ENCODE results near the gene FAM110A. TPM values are rescaled to one million over a fixed set of nuclear protein-coding genes. Genes with fewer than 3 reads are reported as not detected.

The FAM110A gene
- total RNA-seq, 3 donors from 2014 or later, result 6.8 to 8.9 (median 7.9) TPM

DNA sequence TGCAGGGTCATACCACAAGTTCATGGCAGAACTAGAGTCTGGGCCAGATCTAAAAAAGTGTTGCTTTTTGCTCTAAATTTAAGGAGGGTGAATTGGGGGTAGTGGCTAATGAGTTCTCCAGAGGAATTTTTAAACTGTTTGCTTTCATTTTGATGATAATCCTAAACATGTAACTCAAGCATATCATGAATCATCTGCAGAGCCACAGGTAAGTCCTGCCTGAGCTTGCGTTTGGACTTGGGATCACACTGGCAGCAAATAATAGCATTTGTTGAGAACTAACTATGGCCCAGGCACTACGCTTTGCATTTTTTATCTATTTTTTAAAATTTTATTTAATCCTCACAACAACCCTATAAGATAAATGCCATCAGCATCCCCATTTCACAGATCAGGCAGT lies 27.4 kb downstream of the FAM110A start:
- Mint-ChIP-seq H3K9me3 (no peaks in the 10 kb centered on the region), H3K27me3 (ENCODE audit: low read depth) (no peaks in the 10 kb centered on the region), H3K36me3 (ENCODE audit: insufficient read depth) (no peaks in the 10 kb centered on the region), H3K4me3 (no peak overlapping the region), H3K4me1 (ENCODE audit: low read depth) (peaks cover 35% of the 10 kb centered on the region)
- DNase-seq (no peak), ATAC-seq (no peak)

DNA sequence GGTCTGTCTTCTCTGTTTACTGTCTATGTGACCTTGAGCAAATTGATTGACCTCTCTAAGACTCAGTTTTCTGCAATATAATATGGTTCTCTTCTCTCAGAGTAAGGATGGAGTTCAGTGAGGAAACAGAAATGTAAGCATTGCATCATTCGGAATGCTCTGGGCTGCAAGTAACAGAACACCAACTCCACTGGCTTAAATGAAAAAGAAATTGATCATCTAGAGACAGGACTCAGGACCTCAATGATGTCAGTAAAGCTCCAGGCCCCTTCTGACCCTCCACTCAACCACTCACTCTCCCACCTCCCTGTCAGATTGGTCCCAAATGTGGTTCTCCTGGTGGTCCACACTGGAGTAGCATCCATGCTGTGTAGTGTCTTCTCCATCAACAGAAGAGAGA lies 31.9 kb downstream of the FAM110A start:
- DNase-seq (no peak), ATAC-seq (no peak)
- Mint-ChIP-seq H3K4me1 (ENCODE audit: low read depth) (no peaks in the 10 kb centered on the region), H3K9me3 (no peaks in the 10 kb centered on the region), H3K27me3 (ENCODE audit: low read depth) (no peaks in the 10 kb centered on the region), H3K4me3 (no peak overlapping the region), H3K36me3 (ENCODE audit: insufficient read depth) (no peaks in the 10 kb centered on the region)

DNA sequence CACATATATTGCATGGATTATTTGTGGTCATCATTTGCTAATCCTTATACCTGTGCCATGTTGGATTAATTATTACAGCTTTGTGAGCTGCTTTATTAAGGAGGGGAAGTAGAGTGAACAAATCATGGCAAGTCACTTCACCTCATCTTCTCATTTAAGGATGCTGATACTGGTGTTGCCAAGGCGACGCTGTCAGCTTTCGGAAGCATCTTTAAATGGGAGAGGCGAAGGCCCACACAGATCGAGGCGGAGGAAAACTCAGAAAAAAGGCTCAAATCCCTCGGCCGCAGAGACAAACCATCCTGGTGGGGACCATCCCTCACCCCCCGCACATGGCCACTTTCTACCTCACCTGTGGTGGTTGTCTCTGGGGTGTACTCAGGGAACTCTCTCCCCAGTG lies 34.8 kb downstream of the FAM110A start:
- H3K4me1 Mint-ChIP-seq (ENCODE audit: low read depth), result no peaks in the 10 kb centered on the region
- H3K36me3 Mint-ChIP-seq (ENCODE audit: insufficient read depth), result no peaks in the 10 kb centered on the region
- DNase-seq, result no peak
- H3K9me3 Mint-ChIP-seq, result no peaks in the 10 kb centered on the region
- H3K4me3 Mint-ChIP-seq, result no peak overlapping the region
- ATAC-seq, result no peak
- no peaks in the 10 kb centered on the region for H3K27me3 Mint-ChIP-seq (ENCODE audit: low read depth)

DNA sequence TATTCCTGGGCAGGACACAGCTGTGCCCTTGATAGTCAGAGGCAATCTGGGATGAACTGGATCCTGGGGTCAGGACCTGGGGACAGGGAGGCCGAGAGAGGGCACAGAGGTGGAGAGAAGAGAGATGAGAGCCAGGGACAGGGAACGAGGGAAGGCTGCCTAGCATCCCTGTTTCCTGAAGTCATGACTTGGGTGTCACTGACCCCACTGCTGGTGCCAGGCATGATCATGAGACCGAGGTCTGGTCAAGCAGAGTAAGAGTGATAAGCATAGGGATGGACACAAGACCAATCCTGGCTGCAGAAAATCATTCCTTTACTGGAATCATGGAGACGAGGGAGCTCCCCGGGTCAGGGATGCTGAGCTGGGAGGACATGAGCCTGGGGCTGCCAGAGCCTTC lies 36.1 kb downstream of the FAM110A start:
- Mint-ChIP-seq H3K36me3 (ENCODE audit: insufficient read depth) (no peaks in the 10 kb centered on the region), H3K27me3 (ENCODE audit: low read depth) (no peaks in the 10 kb centered on the region), H3K4me3 (no peak overlapping the region), H3K4me1 (ENCODE audit: low read depth) (no peaks in the 10 kb centered on the region), H3K9me3 (no peaks in the 10 kb centered on the region)
- no peak for DNase-seq
- no peak for ATAC-seq

DNA sequence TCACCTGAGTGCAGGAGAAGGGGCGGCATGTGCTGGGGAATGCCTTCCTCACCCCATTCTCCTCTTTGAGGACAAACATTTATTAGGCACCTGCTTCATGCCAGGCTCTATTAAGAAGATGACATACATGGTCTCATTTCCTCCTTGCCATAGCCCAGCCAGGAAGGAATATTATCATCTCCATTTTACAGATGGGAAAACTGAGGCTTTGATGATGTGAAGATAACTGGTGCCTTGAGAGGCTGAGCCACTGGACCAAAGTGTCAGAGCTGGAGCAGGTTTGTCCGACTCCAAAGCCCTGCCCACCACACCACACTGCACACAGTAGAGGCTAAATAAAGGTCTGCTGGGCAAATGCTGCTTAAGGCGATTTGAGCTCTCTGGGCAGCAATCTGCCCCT lies 37.2 kb downstream of the FAM110A start:
- H3K4me1 Mint-ChIP-seq (ENCODE audit: low read depth), result no peaks in the 10 kb centered on the region
- ATAC-seq, result no peak
- H3K9me3 Mint-ChIP-seq, result no peaks in the 10 kb centered on the region
- no peaks in the 10 kb centered on the region for H3K27me3 Mint-ChIP-seq (ENCODE audit: low read depth)
- H3K4me3 Mint-ChIP-seq, result no peak overlapping the region
- no peak for DNase-seq
- no peaks in the 10 kb centered on the region for H3K36me3 Mint-ChIP-seq (ENCODE audit: insufficient read depth)

DNA sequence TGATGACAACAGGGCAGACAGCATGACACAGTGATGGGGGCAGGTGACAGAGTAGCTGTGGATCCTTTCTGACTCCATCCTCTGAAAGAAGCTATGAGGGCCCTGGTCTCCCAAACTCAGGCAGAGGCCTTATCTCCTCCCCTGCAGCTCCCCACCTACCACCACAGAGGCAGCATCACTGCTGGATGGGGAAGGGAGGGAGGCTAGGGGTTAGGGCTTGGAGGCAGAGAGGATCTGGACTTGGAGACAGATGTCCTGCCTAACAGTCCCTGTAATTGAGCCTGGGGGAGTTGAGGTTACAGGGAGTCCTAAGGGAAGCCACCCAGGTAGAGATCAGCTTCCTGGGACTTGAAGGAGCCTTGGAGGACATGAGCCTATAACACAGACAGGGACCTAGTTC lies 37.9 kb downstream of the FAM110A start:
- Mint-ChIP-seq H3K4me1 (ENCODE audit: low read depth) (no peaks in the 10 kb centered on the region), H3K27me3 (ENCODE audit: low read depth) (no peaks in the 10 kb centered on the region), H3K36me3 (ENCODE audit: insufficient read depth) (no peaks in the 10 kb centered on the region), H3K9me3 (no peaks in the 10 kb centered on the region), H3K4me3 (no peak overlapping the region)
- ATAC-seq (no peak), DNase-seq (no peak)

DNA sequence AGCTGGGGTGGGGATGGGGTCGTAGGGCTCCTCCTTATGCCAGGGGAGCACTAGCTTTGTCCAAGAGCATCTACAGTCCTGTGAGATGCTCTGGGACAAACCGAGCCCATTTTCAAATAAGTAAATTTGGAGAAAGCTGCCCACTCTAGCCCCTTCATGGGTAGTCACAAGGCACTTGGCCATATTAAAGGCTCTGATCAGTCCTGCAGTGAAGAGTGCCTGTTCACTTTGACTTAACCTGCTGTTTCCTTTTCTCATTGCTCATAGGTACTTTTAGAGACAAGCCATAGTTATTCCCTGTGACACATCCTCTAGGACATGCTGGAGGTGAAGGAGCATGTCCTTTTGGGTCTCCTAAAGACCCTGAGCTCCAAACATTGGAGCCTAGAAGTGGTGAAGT lies 38.4 kb downstream of the FAM110A start:
- Mint-ChIP-seq H3K4me1 (ENCODE audit: low read depth) (no peaks in the 10 kb centered on the region), H3K4me3 (no peak overlapping the region), H3K27me3 (ENCODE audit: low read depth) (no peaks in the 10 kb centered on the region), H3K9me3 (no peaks in the 10 kb centered on the region), H3K36me3 (ENCODE audit: insufficient read depth) (no peaks in the 10 kb centered on the region)
- no peak for ATAC-seq
- DNase-seq, result no peak

DNA sequence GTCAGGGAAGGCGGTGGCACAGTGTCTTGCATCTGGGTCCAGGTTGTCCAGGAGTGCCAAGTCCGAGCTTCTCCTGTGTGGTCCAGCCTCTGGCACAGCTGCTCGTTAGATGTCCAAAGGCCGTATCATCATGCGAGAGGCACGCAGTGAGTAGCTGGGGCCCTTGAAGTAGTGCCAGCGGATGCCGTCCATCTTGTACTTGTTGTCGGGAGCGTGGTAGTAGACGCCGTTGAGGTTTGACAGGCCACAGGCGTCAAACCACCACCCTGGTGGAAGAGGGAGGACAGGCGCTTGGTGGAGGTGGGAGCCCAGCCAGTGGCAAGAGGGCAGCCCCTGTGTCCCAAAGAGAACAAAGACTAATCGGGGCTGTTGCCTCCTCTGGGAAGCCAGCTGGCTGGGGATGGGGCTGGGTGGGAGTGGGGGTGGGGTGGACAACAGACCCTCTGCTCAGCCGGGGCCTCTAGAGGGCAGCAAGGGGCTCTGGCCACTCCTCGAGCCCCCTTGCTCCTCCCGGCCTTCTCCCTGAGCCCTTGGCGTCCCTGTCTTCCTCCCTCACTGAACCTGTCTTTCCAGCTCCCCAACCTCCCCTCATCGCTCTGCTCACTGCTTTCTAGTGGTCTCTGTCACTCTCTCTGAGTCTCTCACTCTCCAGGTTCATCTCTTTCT lies 39.5 kb downstream of the FAM110A start:
- DNase-seq (no peak), ATAC-seq (no peak)
- Mint-ChIP-seq H3K36me3 (ENCODE audit: insufficient read depth) (no peaks in the 10 kb centered on the region), H3K27me3 (ENCODE audit: low read depth) (no peaks in the 10 kb centered on the region), H3K4me1 (ENCODE audit: low read depth) (no peaks in the 10 kb centered on the region), H3K4me3 (no peak overlapping the region), H3K9me3 (no peaks in the 10 kb centered on the region)

DNA sequence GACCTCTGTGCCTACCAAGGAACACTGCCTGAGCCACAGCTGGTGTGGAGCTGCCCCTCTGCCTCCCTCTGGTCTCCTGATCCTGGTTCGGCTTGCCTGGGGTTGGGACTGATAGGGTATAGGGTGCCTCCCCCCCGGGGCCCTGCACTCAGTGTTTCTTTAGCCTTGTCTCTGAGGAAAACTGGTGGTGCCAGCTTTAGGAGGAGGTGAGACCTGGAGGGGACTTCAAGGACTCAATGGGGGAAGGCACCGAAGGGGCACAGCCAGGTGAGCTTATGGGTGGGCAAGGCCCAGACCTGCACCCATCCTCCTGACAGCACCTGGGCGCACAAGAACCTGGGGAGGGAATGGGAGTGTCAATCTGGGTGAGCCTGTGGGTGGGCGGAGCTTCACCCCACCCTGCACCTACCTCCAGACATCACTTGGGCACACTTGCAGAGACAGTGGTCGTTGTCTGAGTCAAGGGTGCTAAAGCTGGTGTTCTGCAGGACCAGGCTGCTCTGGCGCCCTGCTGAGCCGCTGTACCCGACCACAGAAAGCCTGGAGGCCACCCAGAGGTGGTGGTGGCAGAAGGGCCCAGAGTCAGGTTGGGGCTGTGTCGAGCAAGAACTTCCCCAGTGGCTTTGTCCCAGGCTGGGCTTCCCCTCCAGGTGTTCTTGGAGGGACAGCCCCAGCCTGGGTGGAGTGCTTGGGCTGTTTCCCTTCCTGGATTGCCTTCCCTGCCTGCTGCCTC lies 40.5 kb downstream of the FAM110A start:
- H3K4me3 Mint-ChIP-seq, result no peak overlapping the region
- no peaks in the 10 kb centered on the region for H3K9me3 Mint-ChIP-seq
- no peaks in the 10 kb centered on the region for H3K4me1 Mint-ChIP-seq (ENCODE audit: low read depth)
- ATAC-seq, result no peak
- no peak for DNase-seq
- no peaks in the 10 kb centered on the region for H3K27me3 Mint-ChIP-seq (ENCODE audit: low read depth)
- no peaks in the 10 kb centered on the region for H3K36me3 Mint-ChIP-seq (ENCODE audit: insufficient read depth)

DNA sequence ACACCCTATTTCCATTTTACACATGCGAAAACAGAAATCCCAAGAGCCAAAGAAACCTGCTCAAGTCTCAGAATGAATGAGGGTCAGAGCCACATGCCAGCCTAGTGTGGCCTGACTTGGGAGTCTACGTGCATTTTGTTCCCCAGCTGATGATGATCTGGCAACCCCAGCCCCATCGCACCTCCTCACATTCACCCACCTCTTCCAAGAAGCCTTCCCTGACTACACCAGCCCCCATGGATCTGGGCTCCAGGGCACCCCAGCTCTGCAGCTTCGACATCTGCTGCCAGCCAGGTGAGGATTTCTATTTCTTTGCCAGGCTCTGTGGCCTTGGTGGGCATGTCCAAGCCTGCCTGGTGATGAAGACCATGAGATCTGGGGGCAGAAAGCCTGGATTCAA lies 41.6 kb downstream of the FAM110A start:
- DNase-seq (no peak), ATAC-seq (no peak)
- Mint-ChIP-seq H3K9me3 (no peaks in the 10 kb centered on the region), H3K36me3 (ENCODE audit: insufficient read depth) (no peaks in the 10 kb centered on the region), H3K27me3 (ENCODE audit: low read depth) (no peaks in the 10 kb centered on the region), H3K4me1 (ENCODE audit: low read depth) (no peaks in the 10 kb centered on the region), H3K4me3 (no peak overlapping the region)

DNA sequence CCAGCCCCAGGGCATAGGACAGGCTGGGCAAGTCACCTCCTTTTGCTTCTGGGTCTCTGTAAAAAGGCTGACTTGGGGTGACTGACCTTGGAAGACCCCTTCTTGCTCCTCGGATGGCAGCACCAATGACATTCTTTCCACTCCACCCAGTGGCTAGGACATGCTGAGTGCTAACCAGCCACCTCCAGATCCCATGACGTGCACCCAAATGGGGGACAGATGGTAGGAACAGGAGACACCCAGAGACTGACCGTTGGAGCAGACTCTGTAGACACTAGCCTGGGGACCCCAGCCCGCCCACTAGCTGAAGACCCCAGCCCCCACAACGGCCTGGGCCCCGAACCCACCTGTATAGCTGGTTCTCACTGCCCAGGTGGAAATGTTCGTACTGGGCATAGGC lies 44.3 kb downstream of the FAM110A start:
- H3K9me3 Mint-ChIP-seq, result no peaks in the 10 kb centered on the region
- ATAC-seq (no peak), DNase-seq (no peak)
- H3K27me3 Mint-ChIP-seq (ENCODE audit: low read depth), result no peaks in the 10 kb centered on the region
- peaks cover 8% of the 10 kb centered on the region for H3K4me1 Mint-ChIP-seq (ENCODE audit: low read depth)
- no peaks in the 10 kb centered on the region for H3K36me3 Mint-ChIP-seq (ENCODE audit: insufficient read depth)
- no peak overlapping the region for H3K4me3 Mint-ChIP-seq

DNA sequence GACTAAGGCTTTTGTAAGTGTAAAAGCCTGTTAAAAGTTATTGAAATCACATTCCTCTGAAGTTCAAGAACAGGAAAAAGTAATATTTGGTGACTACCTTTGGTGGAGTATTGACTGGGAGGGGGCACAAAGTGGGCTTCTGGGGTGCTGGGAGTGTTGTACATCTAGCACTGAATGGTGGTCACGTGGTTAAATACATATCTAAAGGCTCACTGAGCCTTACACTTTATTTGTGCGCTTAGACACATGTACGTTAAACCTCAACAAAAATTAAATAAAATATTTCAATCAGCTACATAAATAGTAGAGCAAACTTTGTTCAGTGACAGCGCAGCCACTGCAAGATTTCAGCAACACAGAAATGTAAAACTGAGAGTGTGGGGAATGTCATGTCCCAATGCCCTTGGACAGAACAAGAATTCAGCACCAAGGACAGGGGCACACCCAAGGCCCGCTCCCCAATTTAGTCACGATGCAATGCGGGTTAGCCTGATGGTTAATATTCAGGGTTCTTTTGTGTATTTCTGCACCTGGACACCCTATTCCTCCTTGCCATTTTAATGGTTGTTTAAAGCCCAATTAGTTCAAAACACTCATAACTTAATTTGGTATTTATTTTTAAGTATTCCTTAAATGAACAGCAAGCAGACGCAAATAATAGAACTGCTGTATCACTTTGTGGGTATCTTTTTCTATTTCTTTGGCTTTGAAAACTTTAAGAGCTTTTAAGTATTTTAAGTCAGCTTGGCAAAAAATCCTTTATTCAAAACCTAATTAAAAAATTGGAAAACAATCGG lies 45.2 kb downstream of the FAM110A start:
- no peaks in the 10 kb centered on the region for H3K9me3 Mint-ChIP-seq
- H3K4me3 Mint-ChIP-seq, result no peak overlapping the region
- H3K4me1 Mint-ChIP-seq (ENCODE audit: low read depth), result peaks cover 8% of the 10 kb centered on the region
- DNase-seq (no peak), ATAC-seq (no peak)
- H3K36me3 Mint-ChIP-seq (ENCODE audit: insufficient read depth), result no peaks in the 10 kb centered on the region
- no peaks in the 10 kb centered on the region for H3K27me3 Mint-ChIP-seq (ENCODE audit: low read depth)

DNA sequence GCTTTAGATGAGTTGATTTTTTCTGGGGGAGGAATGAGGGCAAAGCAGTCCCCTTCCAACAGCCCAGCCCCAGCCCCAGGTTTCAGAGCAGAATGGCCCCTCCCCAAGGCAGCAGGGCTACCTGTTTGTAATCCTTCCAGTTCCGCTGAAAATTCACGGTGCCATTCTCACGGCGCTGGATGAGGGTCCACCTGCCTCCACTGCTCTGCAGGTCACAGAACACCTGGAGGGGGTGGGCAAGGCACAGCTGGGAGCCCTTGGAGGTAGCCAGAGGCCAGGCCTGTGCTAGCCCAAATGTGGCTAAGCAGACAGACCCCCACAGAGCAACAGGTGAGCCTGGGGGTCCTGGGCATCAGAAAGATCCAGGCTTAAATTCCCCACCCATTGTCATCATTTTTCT lies 46.1 kb downstream of the FAM110A start:
- ATAC-seq, result no peak
- peaks cover 4% of the 10 kb centered on the region for H3K27me3 Mint-ChIP-seq (ENCODE audit: low read depth)
- H3K36me3 Mint-ChIP-seq (ENCODE audit: insufficient read depth), result no peaks in the 10 kb centered on the region

DNA sequence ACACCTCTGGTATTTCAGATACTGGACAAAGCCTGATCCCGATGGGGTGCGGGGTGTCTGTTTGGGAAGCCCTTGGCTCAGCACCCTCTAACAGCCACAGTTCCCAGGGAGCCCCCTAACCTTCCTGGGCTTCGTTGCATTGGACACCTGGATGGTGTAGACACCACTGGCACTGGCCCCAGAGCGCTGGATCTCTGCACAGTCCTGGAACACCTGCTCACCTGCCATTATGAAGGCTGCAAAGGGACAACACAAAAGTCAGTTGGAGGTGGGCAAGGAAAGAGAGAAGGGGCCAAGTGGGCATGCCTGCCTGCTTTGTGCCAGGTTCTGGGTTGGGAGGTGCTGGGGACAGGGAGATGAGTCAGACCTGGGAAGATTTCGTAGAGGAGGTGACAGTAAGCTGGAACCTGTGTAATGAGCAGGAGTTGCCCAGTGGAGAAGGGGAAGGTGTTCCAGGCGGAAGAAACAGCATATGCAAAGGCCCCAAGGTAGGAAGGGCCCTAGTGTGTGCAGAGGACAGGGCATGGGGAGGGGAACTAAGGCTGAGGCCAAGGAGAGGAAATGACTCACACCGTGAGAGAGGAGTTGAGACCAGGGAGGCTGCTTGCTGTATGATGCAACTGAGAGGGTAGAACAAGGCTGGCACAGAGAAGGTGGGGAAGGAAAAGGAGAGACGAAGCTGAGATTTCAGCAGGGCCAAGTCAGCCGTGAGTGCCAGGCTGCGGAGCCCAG lies 47.7 kb downstream of the FAM110A start:
- no peak for DNase-seq
- H3K27me3 Mint-ChIP-seq (ENCODE audit: low read depth), result peaks cover 11% of the 10 kb centered on the region
- peaks cover 10% of the 10 kb centered on the region for H3K4me1 Mint-ChIP-seq (ENCODE audit: low read depth)
- H3K9me3 Mint-ChIP-seq, result no peaks in the 10 kb centered on the region
- peak overlapping the region; percentile 47 for H3K4me3 Mint-ChIP-seq
- H3K36me3 Mint-ChIP-seq (ENCODE audit: insufficient read depth), result no peaks in the 10 kb centered on the region
- peak; percentile 74 to 75 for ATAC-seq

More for the DNA sequence above, 46.1 kb downstream of the FAM110A start:
- no peak for DNase-seq
- no peak overlapping the region for H3K4me3 Mint-ChIP-seq
- no peaks in the 10 kb centered on the region for H3K9me3 Mint-ChIP-seq
- H3K4me1 Mint-ChIP-seq (ENCODE audit: low read depth), result peaks cover 8% of the 10 kb centered on the region
